Stomach (tissue), 9 donors: ENCODE results near the gene RASIP1. TPM values are rescaled to one million over a fixed set of nuclear protein-coding genes. Genes with fewer than 3 reads are reported as not detected.
"Not testable (repeated sequence)": the region's sequence is repeated elsewhere in the genome, so short reads cannot be mapped to it uniquely, and the experiment has no call there.

Experiments used
- DNase-seq, 2 donors: peaks; one replicate each; pipeline versions ENCODE4 v3.0.0 to v3.0.0-alpha.2; 2013 to 2019
- H3K27ac ChIP-seq, 5 donors: fragments of 200-600 bp in 4 of 5; sonication (generic) in 4 of 5; one replicate each; pipeline ENCODE4 v1.5.1; 2013 to 2019; ENCODE audit warnings: mild to moderate bottlenecking in 1 of 5, moderate library complexity in 1 of 5
- H3K27me3 ChIP-seq, 3 donors: fragments of 200-600 bp; sonication (generic); one replicate each; pipeline ENCODE4 v1.5.1; 2017 to 2019; ENCODE audit warnings: mixed run types in 1 of 3
- H3K36me3 ChIP-seq, 4 donors: fragments of 200-600 bp; sonication (generic); 1 replicate in 3 of 4; 2 replicates in 1 of 4; pipeline ENCODE4 v1.5.1; 2016 to 2019
- H3K4me1 ChIP-seq, 4 donors: fragments of 200-600 bp; sonication (generic); one replicate each; pipeline ENCODE4 v1.5.1; 2016 to 2019
- H3K4me3 ChIP-seq, 4 donors: fragments of 200-600 bp; sonication (generic) in 3 of 4; one replicate each; pipeline ENCODE4 v1.5.1; 2016 to 2019; ENCODE audit warnings: mild to moderate bottlenecking in 1 of 4
- H3K9me3 ChIP-seq, 4 donors: fragments of 200-600 bp; sonication (generic); one replicate each; pipeline ENCODE4 v1.5.1; 2016 to 2019
- EP300 ChIP-seq: sonication (generic); formaldehyde crosslinking; IDR thresholded peaks from one replicate; pipeline ENCODE4 v1.6.1; 2017; ENCODE audit warnings: antibody characterized with exemption
- POLR2A ChIP-seq, 4 donors: fragments of 450-650 bp; IDR thresholded peaks; one replicate each; pipeline ENCODE4 v1.6.1; 2016; ENCODE audit warnings: antibody characterized with exemption in 4 of 4, control low read depth in 2 of 4, mild to moderate bottlenecking in 1 of 4, moderate library complexity in 1 of 4
- POLR2AphosphoS5 ChIP-seq, 3 donors: sonication (generic); formaldehyde crosslinking; IDR thresholded peaks; one replicate each; pipeline ENCODE4 v1.6.1; 2016; ENCODE audit warnings: antibody characterized with exemption in 3 of 3
- WGBS, 5 donors: extraction: QIAGEN DNeasy Blood & Tissue Kit in 3 of 5; methylation state at CpG; one replicate each; pipeline versions ENCODE4 v1.1.5 to v1.1.7; 2013 to 2018; 5-methylcytosine and 5-hydroxymethylcytosine counted together
- intact Hi-C: fragments of 100-400 bp; cut with DNase I; formaldehyde crosslinking; loops from one replicate; pipeline ENCODE4 v1.15.1; 2023; ENCODE audit warnings: low total_unique reads
- polyA plus RNA-seq, 3 donors: library from polyadenylated mRNA; stranded (reverse); fragments of 200-250 nt; gene quantifications; one replicate each; pipeline ENCODE4 v1.2.3, GENCODE V29; 2013
- total RNA-seq, 5 donors: library from RNA; depleted of rRNA; stranded (reverse); fragments of >200 nt; gene quantifications; one replicate each; pipeline versions ENCODE4 v1.1.0 to v1.2.3, GENCODE V29; 2014 to 2016
- TF ChIP-seq, protein P1 (sequence below), 7 experiments: fragments of 450-650 bp in 4 of 7; fragments of 200-600 bp in 3 of 7; sonication (generic) in 3 of 7; IDR thresholded peaks; one replicate each; pipeline ENCODE4 v1.5.1; 2016 to 2019; ENCODE audit warnings: antibody characterized with exemption in 7 of 7, control low read depth in 2 of 7, mild to moderate bottlenecking in 1 of 7
- donor health status: healthy with polysubstance abuse.
- donor health status: Bipolar disorder and iron deficiency.
- donor health status: healthy.

The RASIP1 gene
- total and polyA plus RNA-seq, 8 donors: 4.7 to 44.9 (median 10.2) TPM

GRCh38 chr19:48720613-48721296 is 19.7 kb downstream of the RASIP1 start:
- WGBS, 5 donors: 7 to 19% (median 8%) methylated on average over 31 to 42 of the region's 42 CpGs
- peak overlapping the region; percentile 84 to 93 (median 89) for H3K27ac ChIP-seq
- intact Hi-C loops: no loop called here

GRCh38 chr19:48720251-48720612 is 20.2 kb downstream of the RASIP1 start:
- H3K9me3 ChIP-seq: no peaks in the 10 kb centered on the region
- no peaks in the 10 kb centered on the region for H3K27me3 ChIP-seq
- no peak for DNase-seq
- TF ChIP-seq, protein P1, sequence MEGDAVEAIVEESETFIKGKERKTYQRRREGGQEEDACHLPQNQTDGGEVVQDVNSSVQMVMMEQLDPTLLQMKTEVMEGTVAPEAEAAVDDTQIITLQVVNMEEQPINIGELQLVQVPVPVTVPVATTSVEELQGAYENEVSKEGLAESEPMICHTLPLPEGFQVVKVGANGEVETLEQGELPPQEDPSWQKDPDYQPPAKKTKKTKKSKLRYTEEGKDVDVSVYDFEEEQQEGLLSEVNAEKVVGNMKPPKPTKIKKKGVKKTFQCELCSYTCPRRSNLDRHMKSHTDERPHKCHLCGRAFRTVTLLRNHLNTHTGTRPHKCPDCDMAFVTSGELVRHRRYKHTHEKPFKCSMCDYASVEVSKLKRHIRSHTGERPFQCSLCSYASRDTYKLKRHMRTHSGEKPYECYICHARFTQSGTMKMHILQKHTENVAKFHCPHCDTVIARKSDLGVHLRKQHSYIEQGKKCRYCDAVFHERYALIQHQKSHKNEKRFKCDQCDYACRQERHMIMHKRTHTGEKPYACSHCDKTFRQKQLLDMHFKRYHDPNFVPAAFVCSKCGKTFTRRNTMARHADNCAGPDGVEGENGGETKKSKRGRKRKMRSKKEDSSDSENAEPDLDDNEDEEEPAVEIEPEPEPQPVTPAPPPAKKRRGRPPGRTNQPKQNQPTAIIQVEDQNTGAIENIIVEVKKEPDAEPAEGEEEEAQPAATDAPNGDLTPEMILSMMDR (IDR thresholded peaks at IDR 0.05): no peak
- TF ChIP-seq POLR2AphosphoS5 (IDR thresholded peaks at IDR 0.05) (no peak), POLR2A (IDR thresholded peaks at IDR 0.05) (no peak), EP300 (no peak)
- WGBS, 5 donors: 15 to 30% (median 20%) methylated on average over 9 to 12 of the region's 12 CpGs
- peak overlapping the region in 4 of 5 donors; percentile 84 to 93 (median 90) for H3K27ac ChIP-seq
- H3K4me1 ChIP-seq: peaks cover 32 to 74% (median 43%) of the 10 kb centered on the region in 4 donors
- peak overlapping the region; percentile 48 to 60 (median 54) for H3K4me3 ChIP-seq
- peaks cover 0 to 4% (median 0%) of the 10 kb centered on the region in 4 donors for H3K36me3 ChIP-seq
- intact Hi-C loops: no loop called here

More at GRCh38 chr19:48720613-48721296, 19.7 kb downstream of the RASIP1 start:
- peak overlapping the region; percentile 48 to 60 (median 54) for H3K4me3 ChIP-seq
- peak; percentile 97 to 100 for DNase-seq
- no peaks in the 10 kb centered on the region for H3K9me3 ChIP-seq
- H3K27me3 ChIP-seq: no peaks in the 10 kb centered on the region
- H3K4me1 ChIP-seq: peaks cover 27 to 73% (median 41%) of the 10 kb centered on the region in 4 donors
- TF ChIP-seq POLR2A (IDR thresholded peaks at IDR 0.05) (no peak), EP300 (no peak), POLR2AphosphoS5 (IDR thresholded peaks at IDR 0.05) (peak; percentile 50 to 80 (median 56))
- peaks cover 0 to 4% (median 0%) of the 10 kb centered on the region in 4 donors for H3K36me3 ChIP-seq

DNA sequence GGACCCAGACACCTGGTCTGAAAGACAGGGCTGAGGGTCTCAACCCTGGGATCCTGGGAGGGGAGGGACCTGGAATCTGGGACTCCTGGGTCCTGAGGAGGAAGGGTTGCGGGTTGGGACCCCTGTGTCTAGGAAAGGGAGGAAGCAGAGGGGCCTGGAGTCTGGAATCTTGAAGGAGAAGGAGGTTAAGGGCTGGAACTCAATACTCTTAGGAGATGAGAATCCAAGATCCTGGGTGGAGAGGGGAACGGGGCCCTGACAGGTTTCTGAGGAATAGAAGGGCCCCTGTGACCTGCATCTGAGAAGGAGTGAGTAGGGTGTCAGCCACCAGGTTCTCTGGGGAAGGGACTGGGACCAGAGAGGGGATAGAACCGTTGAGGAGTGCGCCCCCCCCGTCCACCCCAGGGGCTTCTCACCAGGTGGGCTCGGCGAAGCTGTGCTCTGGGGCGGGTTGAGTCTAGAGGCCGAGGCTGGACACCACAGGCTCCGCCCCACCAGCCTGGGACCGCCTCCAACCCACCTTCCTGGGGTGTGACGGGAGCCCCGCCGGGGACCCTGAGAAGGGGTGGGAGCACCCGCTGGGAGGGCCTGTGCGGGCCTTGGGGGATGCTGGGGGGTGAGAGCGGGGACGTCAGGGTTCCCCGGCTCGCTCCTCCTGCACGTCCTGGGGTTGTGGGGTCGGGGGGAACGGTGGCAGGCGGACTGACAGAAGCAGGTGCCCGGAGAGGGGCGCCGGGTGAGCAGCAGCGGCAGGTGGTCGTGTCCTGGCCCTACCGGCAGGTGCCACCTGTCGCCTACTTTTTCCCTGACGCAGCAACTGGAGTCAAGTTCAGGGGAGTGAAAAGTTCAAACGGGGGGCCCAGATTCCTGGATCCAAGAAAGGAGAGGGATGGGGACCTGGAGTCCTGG is 20.9 kb downstream of the RASIP1 start, which contains the start of gene MAMSTR:
MAMSTR (minus strand) TSS at position 463 of the 909 bp plus-strand sequence. CDS start 694 bp downstream, outside the sequence.
- peaks cover 33 to 74% (median 46%) of the 10 kb centered on the region in 4 donors for H3K4me1 ChIP-seq
- H3K36me3 ChIP-seq: peaks cover 0 to 4% (median 0%) of the 10 kb centered on the region in 4 donors
- WGBS, 5 donors: 37 to 68% (median 60%) methylated on average over 23 to 33 of the region's 33 CpGs
- H3K9me3 ChIP-seq: no peaks in the 10 kb centered on the region
- peak within 1 kb of the TSS in 4 of 5 donors; percentile 84 to 93 (median 90) for H3K27ac ChIP-seq
- peak within 1 kb of the TSS; percentile 48 to 60 (median 54) for H3K4me3 ChIP-seq
- peak in 1 of 2 donors; percentile 77 for DNase-seq
- TF ChIP-seq EP300 (no peak), POLR2AphosphoS5 (IDR thresholded peaks at IDR 0.05) (no peak), POLR2A (IDR thresholded peaks at IDR 0.05) (no peak)
- TF ChIP-seq, protein P1 (IDR thresholded peaks at IDR 0.05): no peak
- intact Hi-C loops: no loop called here
- no peaks in the 10 kb centered on the region for H3K27me3 ChIP-seq

- H3K4me3 ChIP-seq: peak overlapping the region in 1 of 4 donors; percentile 56
These were observed 21.6 kb downstream of the RASIP1 start for GRCh38 chr19:48718711-48719231.

GRCh38 chr19:48718106-48718505 is 22.3 kb downstream of the RASIP1 start:
- intact Hi-C loops, H3K27ac ChIP-seq, H3K9me3 ChIP-seq, DNase-seq, H3K4me3 ChIP-seq, H3K27me3 ChIP-seq, H3K36me3 ChIP-seq: not testable (repeated sequence)
- 90 to 94% (median 93%) methylated on average over 12 to 13 of the region's 13 CpGs for WGBS, 5 donors
- H3K4me1 ChIP-seq: peaks cover 40 to 78% (median 54%) of the 10 kb centered on the region in 4 donors

More at GRCh38 chr19:48718711-48719231, 21.6 kb downstream of the RASIP1 start:
- TF ChIP-seq EP300 (no peak), POLR2AphosphoS5 (IDR thresholded peaks at IDR 0.05) (no peak), POLR2A (IDR thresholded peaks at IDR 0.05) (no peak)
- TF ChIP-seq, protein P1 (IDR thresholded peaks at IDR 0.05): no peak
- H3K4me1 ChIP-seq: peaks cover 34 to 71% (median 47%) of the 10 kb centered on the region in 4 donors
- H3K36me3 ChIP-seq: no peaks in the 10 kb centered on the region
- no peaks in the 10 kb centered on the region for H3K9me3 ChIP-seq
- intact Hi-C loops: no loop called here
- 46 to 67% (median 60%) methylated on average over 15 of the region's 15 CpGs for WGBS, 5 donors
- peak in 1 of 2 donors; percentile 67 for DNase-seq
- H3K27ac ChIP-seq: peak overlapping the region in 3 of 5 donors; percentile 15 to 91 (median 38)
- no peaks in the 10 kb centered on the region for H3K27me3 ChIP-seq
